HG03469 (cell line): ENCODE data around the gene NRG4.
"Not testable (repeated sequence)": the region's sequence is repeated elsewhere in the genome, so short reads cannot be mapped to it uniquely, and the experiment has no call there.

ENCODE experiments used
- ATAC-seq: cut with Tn5 transposase; IDR thresholded peaks from one replicate; pipeline ENCODE4 v1.9.1; 2021; ENCODE audit warnings: mild to moderate bottlenecking, moderate library complexity, moderate number of reproducible peaks; ENCODE audit not compliant: unreplicated experiment

The NRG4 gene

GRCh38 chr15:75928680-75929608, 83.3 kb downstream of the NRG4 start:
- no peak for ATAC-seq

GRCh38 chr15:75927601-75928000, 84.6 kb downstream of the NRG4 start:
- no peak for ATAC-seq

GRCh38 chr15:75926931-75927330, 85.3 kb downstream of the NRG4 start:
- no peak for ATAC-seq

- no peak for ATAC-seq
Measured at GRCh38 chr15:75925440-75925839, 86.8 kb downstream of the NRG4 start.

- ATAC-seq: no peak
Measured at GRCh38 chr15:75924576-75924975, 87.6 kb downstream of the NRG4 start.

- ATAC-seq: no peak
Measured at GRCh38 chr15:75923756-75924155, 88.5 kb downstream of the NRG4 start.

- ATAC-seq: no peak
Measured at GRCh38 chr15:75921732-75922703, 90.2 kb downstream of the NRG4 start.

GRCh38 chr15:75920079-75920478, 92.1 kb downstream of the NRG4 start:
- ATAC-seq: no peak

- ATAC-seq: no peak
Measured at GRCh38 chr15:75918135-75918534, 94.1 kb downstream of the NRG4 start.

- ATAC-seq: no peak
Measured at GRCh38 chr15:75916978-75917377, 95.2 kb downstream of the NRG4 start.

GRCh38 chr15:75910355-75910754, 101.9 kb downstream of the NRG4 start:
- ATAC-seq: not testable (repeated sequence)

GRCh38 chr15:75905231-75905630, 107.0 kb downstream of the NRG4 start:
- ATAC-seq: no peak

GRCh38 chr15:75903331-75904239, 108.6 kb downstream of the NRG4 start, which contains the start of gene FBXO22:
TSS of gene FBXO22 (plus strand) at chr15:75903878. CDS start at chr15:75903964, 86 bp downstream.
- peak; percentile 82 for ATAC-seq

GRCh38 chr15:75902129-75902557, 110.1 kb downstream of the NRG4 start:
- no peak for ATAC-seq

- ATAC-seq: no peak
Measured at GRCh38 chr15:75900577-75900976, 111.6 kb downstream of the NRG4 start.

GRCh38 chr15:75895731-75896130, 116.5 kb downstream of the NRG4 start:
- no peak for ATAC-seq

GRCh38 chr15:75891895-75892294, 120.3 kb downstream of the NRG4 start:
- no peak for ATAC-seq
